AG09309 (cell line): ENCODE results near the gene ARHGDIG.

Experiments used
- DNase-seq: peaks from one replicate; pipeline ENCODE4 v3.0.0-alpha.2; 2010; ENCODE audit warnings: low read depth
- H3K4me3 ChIP-seq: 2 replicates; pipeline ENCODE4 v1.5.1; 2011; ENCODE audit warnings: mild to moderate bottlenecking, low read depth, low read length, moderate library complexity; ENCODE audit not compliant: control insufficient read depth
- CTCF ChIP-seq: IDR thresholded peaks from 2 replicates; pipeline ENCODE4 v1.5.1; 2011; ENCODE audit warnings: mild to moderate bottlenecking, low read depth, low read length, inconsistent platforms; ENCODE audit not compliant: insufficient read depth, control insufficient read depth; ENCODE audit errors: missing control alignments

ARHGDIG gene

GRCh38 chr16:317583-317982 lies 37.2 kb downstream of the ARHGDIG start:
- no peak for DNase-seq
- no peak overlapping the region for H3K4me3 ChIP-seq
- TF ChIP-seq CTCF, result no peak

- H3K4me3 ChIP-seq, result no peak overlapping the region
- no peak for DNase-seq
- no peak for TF ChIP-seq CTCF
These were observed 38.2 kb downstream of the ARHGDIG start for GRCh38 chr16:318628-319027.

- DNase-seq, result no peak
- no peak for TF ChIP-seq CTCF
- H3K4me3 ChIP-seq, result no peak overlapping the region
These were observed 39.8 kb downstream of the ARHGDIG start for GRCh38 chr16:320206-320605.

GRCh38 chr16:321532-321931 lies 41.1 kb downstream of the ARHGDIG start:
- no peak for DNase-seq
- H3K4me3 ChIP-seq, result no peak overlapping the region
- TF ChIP-seq CTCF, result no peak

- H3K4me3 ChIP-seq, result no peak overlapping the region
- no peak for DNase-seq
- TF ChIP-seq CTCF, result no peak
These were observed 42.2 kb downstream of the ARHGDIG start for GRCh38 chr16:322476-323143.

GRCh38 chr16:324201-324450 lies 43.7 kb downstream of the ARHGDIG start:
- TF ChIP-seq CTCF, result no peak
- H3K4me3 ChIP-seq, result no peak overlapping the region
- DNase-seq, result no peak
